ENCODE measurements around the gene TUSC2. TPM values are rescaled to one million over a fixed set of nuclear protein-coding genes. Genes with fewer than 3 reads are reported as not detected.
A peak's percentile ranks its signal among the peaks of the same experiment; 100 is the strongest.

Gene TUSC2
- total RNA-seq (10 to 100 TPM; 16.8 to 25.0 (median 20.5) TPM), polyA plus RNA-seq (10 to 100 TPM; 38.0 to 45.5 TPM), total RNA-seq (13.6 reads per million, percentile 42 among the genes with 10 or more reads in this experiment)

GRCh38 chr3:50327943-50328691 lies at the start of gene TUSC2:
Gene TUSC2 (minus strand): TSS chr3:50328223. CDS start chr3:50328099, 124 bp downstream.
- intact Hi-C loops (cut with micrococcal nuclease), result loop anchor here (1.0 to 2.0 kb wide), 7 partner anchors 9 to 91 kb away; partner anchors contain the start of genes HYAL3 (in 2 of the 2), IFRD2 (in 2 of the 2), NAA80 (in 2 of the 2) and TMEM115 (in 2 of the 2)
- peaks cover 0 to 12% (median 3%) of the 10 kb centered on the region in 5 donors for H3K36me3 Mint-ChIP-seq
- peak; percentile 83 to 94 (median 92) for DNase-seq
- no peaks in the 10 kb centered on the region for H3K27me3 ChIP-seq (ENCODE audit: control insufficient read depth in 2 of 2, insufficient read depth in 2 of 2, low read length in 2 of 2)
- ChIA-PET CTCF (interaction anchor here (0.7 to 1.1 kb wide), 3 partner anchors 9 to 215 kb away, joined by 3 read pairs; partner anchors contain the start of gene NPRL2), POLR2A (interaction anchor here (0.6 to 34.0 kb wide), 9 partner anchors 9 to 957 kb away, joined by 4 to 656 read pairs (median 4); partner anchors contain the start of genes CYB561D2, HEMK1, HYAL3 and IFRD2)
- ATAC-seq, result peak; percentile 97
- H3K27me3 Mint-ChIP-seq, result no peaks in the 10 kb centered on the region
- H3K9me3 ChIP-seq (ENCODE audit: control insufficient read depth in 2 of 3, low read length in 3 of 3), result no peaks in the 10 kb centered on the region
- peak within 1 kb of the TSS; percentile 92 for H3K27ac ChIP-seq (ENCODE audit: low read depth, low read length)
- no peaks in the 10 kb centered on the region for H3K9me3 Mint-ChIP-seq
- H3K4me1 ChIP-seq (ENCODE audit: control insufficient read depth in 2 of 2, insufficient read depth in 2 of 2, low read length in 2 of 2), result peaks cover 12 to 15% of the 10 kb centered on the region in 2 donors
- peaks cover 7 to 41% (median 29%) of the 10 kb centered on the region in 7 donors for H3K4me1 Mint-ChIP-seq
- peak within 1 kb of the TSS; percentile 85 to 96 (median 94) for H3K27ac Mint-ChIP-seq
- H3K4me3 ChIP-seq (ENCODE audit: low read length), result peak within 1 kb of the TSS; percentile 89
- H3K4me3 Mint-ChIP-seq, result peak within 1 kb of the TSS; percentile 84 to 97 (median 95)
- H3K36me3 ChIP-seq (ENCODE audit: control insufficient read depth in 2 of 3, insufficient read depth in 3 of 3, low read length in 3 of 3), result peaks cover 3 to 51% (median 18%) of the 10 kb centered on the region in 3 experiments

GRCh38 chr3:50375258-50375931 lies 47.4 kb upstream of the TUSC2 start:
- Histone ChIP-seq H3K4me1 (ENCODE audit: control insufficient read depth in 2 of 2, insufficient read depth in 2 of 2, low read length in 2 of 2) (no peaks in the 10 kb centered on the region), H3K27me3 (ENCODE audit: control insufficient read depth in 2 of 2, insufficient read depth in 2 of 2, low read length in 2 of 2) (no peaks in the 10 kb centered on the region), H3K27ac (ENCODE audit: low read depth, low read length) (no peak overlapping the region), H3K4me3 (ENCODE audit: low read length) (no peak overlapping the region), H3K9me3 (ENCODE audit: control insufficient read depth in 2 of 3, low read length in 3 of 3) (no peaks in the 10 kb centered on the region), H3K36me3 (ENCODE audit: control insufficient read depth in 2 of 3, insufficient read depth in 3 of 3, low read length in 3 of 3) (no peaks in the 10 kb centered on the region)
- Mint-ChIP-seq H3K4me3 (no peak overlapping the region), H3K27ac (no peak overlapping the region), H3K27me3 (peaks cover 0 to 2% (median 0%) of the 10 kb centered on the region in 5 donors), H3K4me1 (peaks cover 3 to 21% (median 11%) of the 10 kb centered on the region in 7 donors), H3K9me3 (no peaks in the 10 kb centered on the region), H3K36me3 (no peaks in the 10 kb centered on the region)
- no peak for DNase-seq
- POLR2A ChIA-PET, result no interaction called here
- ATAC-seq, result no peak
- intact Hi-C loops (cut with micrococcal nuclease), result no loop called here
- CTCF ChIA-PET, result no interaction called here

GRCh38 chr3:50374363-50375257 lies 46.6 kb upstream of the TUSC2 start:
- H3K4me3 ChIP-seq (ENCODE audit: low read length), result no peak overlapping the region
- Mint-ChIP-seq H3K4me1 (peaks cover 3 to 21% (median 11%) of the 10 kb centered on the region in 7 donors), H3K27me3 (peaks cover 0 to 2% (median 0%) of the 10 kb centered on the region in 5 donors), H3K4me3 (no peak overlapping the region), H3K36me3 (no peaks in the 10 kb centered on the region), H3K9me3 (no peaks in the 10 kb centered on the region), H3K27ac (no peak overlapping the region)
- H3K36me3 ChIP-seq (ENCODE audit: control insufficient read depth in 2 of 3, insufficient read depth in 3 of 3, low read length in 3 of 3), result no peaks in the 10 kb centered on the region
- no peaks in the 10 kb centered on the region for H3K4me1 ChIP-seq (ENCODE audit: control insufficient read depth in 2 of 2, insufficient read depth in 2 of 2, low read length in 2 of 2)
- intact Hi-C loops (cut with micrococcal nuclease), result no loop called here
- H3K9me3 ChIP-seq (ENCODE audit: control insufficient read depth in 2 of 3, low read length in 3 of 3), result no peaks in the 10 kb centered on the region
- DNase-seq (no peak), ATAC-seq (no peak)
- CTCF ChIA-PET, result no interaction called here
- H3K27ac ChIP-seq (ENCODE audit: low read depth, low read length), result no peak overlapping the region
- no peaks in the 10 kb centered on the region for H3K27me3 ChIP-seq (ENCODE audit: control insufficient read depth in 2 of 2, insufficient read depth in 2 of 2, low read length in 2 of 2)
- POLR2A ChIA-PET, result no interaction called here

GRCh38 chr3:50373146-50374051 lies 45.4 kb upstream of the TUSC2 start:
- intact Hi-C loops (cut with micrococcal nuclease), result no loop called here
- Histone ChIP-seq H3K36me3 (ENCODE audit: control insufficient read depth in 2 of 3, insufficient read depth in 3 of 3, low read length in 3 of 3) (no peaks in the 10 kb centered on the region), H3K27me3 (ENCODE audit: control insufficient read depth in 2 of 2, insufficient read depth in 2 of 2, low read length in 2 of 2) (no peaks in the 10 kb centered on the region), H3K9me3 (ENCODE audit: control insufficient read depth in 2 of 3, low read length in 3 of 3) (no peaks in the 10 kb centered on the region), H3K27ac (ENCODE audit: low read depth, low read length) (no peak overlapping the region), H3K4me3 (ENCODE audit: low read length) (no peak overlapping the region), H3K4me1 (ENCODE audit: control insufficient read depth in 2 of 2, insufficient read depth in 2 of 2, low read length in 2 of 2) (no peaks in the 10 kb centered on the region)
- peak overlapping the region in 4 of 9 donors; percentile 28 to 67 (median 54) for H3K27ac Mint-ChIP-seq
- no peaks in the 10 kb centered on the region for H3K9me3 Mint-ChIP-seq
- ChIA-PET POLR2A (no interaction called here), CTCF (no interaction called here)
- peaks cover 0 to 2% (median 0%) of the 10 kb centered on the region in 5 donors for H3K27me3 Mint-ChIP-seq
- peak overlapping the region in 2 of 10 donors; percentile 16 to 41 for H3K4me3 Mint-ChIP-seq
- ATAC-seq, result no peak
- DNase-seq, result no peak
- peaks cover 3 to 26% (median 11%) of the 10 kb centered on the region in 7 donors for H3K4me1 Mint-ChIP-seq
- no peaks in the 10 kb centered on the region for H3K36me3 Mint-ChIP-seq

GRCh38 chr3:50372349-50372748 lies 44.3 kb upstream of the TUSC2 start:
- no peaks in the 10 kb centered on the region for H3K9me3 ChIP-seq (ENCODE audit: control insufficient read depth in 2 of 3, low read length in 3 of 3)
- POLR2A ChIA-PET, result no interaction called here
- Mint-ChIP-seq H3K27ac (peak overlapping the region in 1 of 9 donors; percentile 71), H3K9me3 (no peaks in the 10 kb centered on the region), H3K4me3 (no peak overlapping the region), H3K4me1 (peaks cover 3 to 31% (median 12%) of the 10 kb centered on the region in 7 donors), H3K27me3 (peaks cover 0 to 2% (median 0%) of the 10 kb centered on the region in 5 donors), H3K36me3 (no peaks in the 10 kb centered on the region)
- no peaks in the 10 kb centered on the region for H3K27me3 ChIP-seq (ENCODE audit: control insufficient read depth in 2 of 2, insufficient read depth in 2 of 2, low read length in 2 of 2)
- no peaks in the 10 kb centered on the region for H3K36me3 ChIP-seq (ENCODE audit: control insufficient read depth in 2 of 3, insufficient read depth in 3 of 3, low read length in 3 of 3)
- DNase-seq (peak in 3 of 9 donors; percentile 32 to 35 (median 35)), ATAC-seq (no peak)
- H3K4me3 ChIP-seq (ENCODE audit: low read length), result no peak overlapping the region
- no peaks in the 10 kb centered on the region for H3K4me1 ChIP-seq (ENCODE audit: control insufficient read depth in 2 of 2, insufficient read depth in 2 of 2, low read length in 2 of 2)
- CTCF ChIA-PET, result no interaction called here
- intact Hi-C loops (cut with micrococcal nuclease), result no loop called here
- no peak overlapping the region for H3K27ac ChIP-seq (ENCODE audit: low read depth, low read length)

Data from naive thymus-derived CD4-positive, alpha-beta T cell (primary cell).